ENCODE data around the gene MMP13.

GRCh38 chr11:102985850-102986249 is 30.3 kb upstream of the MMP13 start:
- TF ChIP-seq POLR2A (IDR thresholded peaks at IDR 0.05), result no peak
- TF ChIP-seq, protein P1, sequence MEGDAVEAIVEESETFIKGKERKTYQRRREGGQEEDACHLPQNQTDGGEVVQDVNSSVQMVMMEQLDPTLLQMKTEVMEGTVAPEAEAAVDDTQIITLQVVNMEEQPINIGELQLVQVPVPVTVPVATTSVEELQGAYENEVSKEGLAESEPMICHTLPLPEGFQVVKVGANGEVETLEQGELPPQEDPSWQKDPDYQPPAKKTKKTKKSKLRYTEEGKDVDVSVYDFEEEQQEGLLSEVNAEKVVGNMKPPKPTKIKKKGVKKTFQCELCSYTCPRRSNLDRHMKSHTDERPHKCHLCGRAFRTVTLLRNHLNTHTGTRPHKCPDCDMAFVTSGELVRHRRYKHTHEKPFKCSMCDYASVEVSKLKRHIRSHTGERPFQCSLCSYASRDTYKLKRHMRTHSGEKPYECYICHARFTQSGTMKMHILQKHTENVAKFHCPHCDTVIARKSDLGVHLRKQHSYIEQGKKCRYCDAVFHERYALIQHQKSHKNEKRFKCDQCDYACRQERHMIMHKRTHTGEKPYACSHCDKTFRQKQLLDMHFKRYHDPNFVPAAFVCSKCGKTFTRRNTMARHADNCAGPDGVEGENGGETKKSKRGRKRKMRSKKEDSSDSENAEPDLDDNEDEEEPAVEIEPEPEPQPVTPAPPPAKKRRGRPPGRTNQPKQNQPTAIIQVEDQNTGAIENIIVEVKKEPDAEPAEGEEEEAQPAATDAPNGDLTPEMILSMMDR (IDR thresholded peaks at IDR 0.05), result no peak

All from esophagus squamous epithelium (tissue), 4 donors.